H9 (cell line): Measurements from ENCODE around the gene TMEM86A. TPM values are rescaled to one million over a fixed set of nuclear protein-coding genes. Genes with fewer than 3 reads are reported as not detected.

Source experiments
- DNase-seq: peaks from one replicate; pipeline ENCODE4 v3.0.0-alpha.2; 2017
- H2AFZ ChIP-seq: one replicate; pipeline ENCODE4 v1.6.1; 2013; ENCODE audit warnings: mild to moderate bottlenecking, low read length, control low read depth, moderate library complexity
- H2AK5ac ChIP-seq: 2 replicates; pipeline ENCODE4 v1.6.1; 2013; ENCODE audit warnings: low read length, control low read depth, mixed read lengths; ENCODE audit not compliant: insufficient read length
- H2BK120ac ChIP-seq: one replicate; pipeline ENCODE4 v1.6.1; 2013; ENCODE audit warnings: low read depth, mild to moderate bottlenecking, low read length, control low read depth, inconsistent platforms; ENCODE audit not compliant: poor library complexity, severe bottlenecking
- H2BK12ac ChIP-seq: 2 replicates; pipeline ENCODE4 v1.6.1; 2013; ENCODE audit warnings: low read length, control low read depth, mixed read lengths, low read depth; ENCODE audit not compliant: insufficient read length
- H2BK15ac ChIP-seq: 2 replicates; pipeline ENCODE4 v1.6.1; 2013; ENCODE audit warnings: low read depth, low read length, control low read depth
- H2BK20ac ChIP-seq: one replicate; pipeline ENCODE4 v1.6.1; 2013; ENCODE audit warnings: low read depth, mild to moderate bottlenecking, low read length, control low read depth, inconsistent platforms; ENCODE audit not compliant: poor library complexity, severe bottlenecking
- H2BK5ac ChIP-seq: 2 replicates; pipeline ENCODE4 v1.6.1; 2013; ENCODE audit warnings: low read length, control low read depth, mixed read lengths; ENCODE audit not compliant: insufficient read length
- H3K14ac ChIP-seq: 2 replicates; pipeline ENCODE4 v1.6.1; 2013; ENCODE audit warnings: low read length, control low read depth; ENCODE audit not compliant: insufficient read depth
- H3K18ac ChIP-seq: 2 replicates; pipeline ENCODE4 v1.6.1; 2013; ENCODE audit warnings: low read depth, mild to moderate bottlenecking, mixed read lengths, low read length, control low read depth; ENCODE audit not compliant: insufficient read length
- H3K23ac ChIP-seq: 2 replicates; pipeline ENCODE4 v1.6.1; 2013; ENCODE audit warnings: low read length, control low read depth, mixed read lengths, low read depth; ENCODE audit not compliant: insufficient read length
- H3K23me2 ChIP-seq: 2 replicates; pipeline ENCODE4 v1.6.1; 2013; ENCODE audit warnings: low read depth, mild to moderate bottlenecking, mixed read lengths, low read length, control low read depth; ENCODE audit not compliant: insufficient read length, poor library complexity, severe bottlenecking
- H3K27ac ChIP-seq: 2 replicates; pipeline ENCODE4 v1.5.1; 2013; ENCODE audit warnings: low read length, control low read depth, mixed read lengths, low read depth; ENCODE audit not compliant: insufficient read length
- H3K27me3 ChIP-seq: 2 replicates; pipeline ENCODE4 v1.6.1; 2013; ENCODE audit warnings: low read length, control low read depth, inconsistent platforms; ENCODE audit not compliant: insufficient read depth
- H3K4ac ChIP-seq: 2 replicates; pipeline ENCODE4 v1.6.1; 2013; ENCODE audit warnings: low read depth, mild to moderate bottlenecking, control low read depth, inconsistent platforms, low read length, moderate library complexity
- H3K4me1 ChIP-seq: 2 replicates; pipeline ENCODE4 v1.6.1; 2013; ENCODE audit warnings: low read length, control low read depth, inconsistent platforms; ENCODE audit not compliant: insufficient read depth
- H3K4me2 ChIP-seq: 2 replicates; pipeline ENCODE4 v1.6.1; 2013; ENCODE audit warnings: low read length, control low read depth, mixed read lengths; ENCODE audit not compliant: insufficient read length, insufficient read depth
- H3K56ac ChIP-seq: 2 replicates; pipeline ENCODE4 v1.6.1; 2013; ENCODE audit warnings: low read depth, mild to moderate bottlenecking, mixed read lengths, low read length, control low read depth; ENCODE audit not compliant: insufficient read length
- H3K79me1 ChIP-seq: 2 replicates; pipeline ENCODE4 v1.6.1; 2013; ENCODE audit warnings: low read depth, mild to moderate bottlenecking, moderate library complexity, low read length, control low read depth, inconsistent platforms; ENCODE audit not compliant: insufficient read depth, poor library complexity, severe bottlenecking
- H3K79me2 ChIP-seq: 2 replicates; pipeline ENCODE4 v1.6.1; 2013; ENCODE audit warnings: low read length, control low read depth, inconsistent platforms; ENCODE audit not compliant: insufficient read depth
- H3K9ac ChIP-seq: 2 replicates; pipeline ENCODE4 v1.6.1; 2013; ENCODE audit warnings: low read length, control low read depth, mixed read lengths; ENCODE audit not compliant: insufficient read length; ENCODE audit errors: extremely low read depth
- H3K9me3 ChIP-seq: one replicate; pipeline ENCODE4 v1.6.1; 2013; ENCODE audit warnings: low read depth, low read length, inconsistent platforms; ENCODE audit not compliant: control insufficient read depth
- H3T11ph ChIP-seq: one replicate; pipeline ENCODE4 v1.6.1; 2013; ENCODE audit warnings: mild to moderate bottlenecking, low read length, control low read depth, inconsistent platforms
- H4K20me1 ChIP-seq: one replicate; pipeline ENCODE4 v1.6.1; 2013; ENCODE audit not compliant: control insufficient read depth, insufficient read length, insufficient read depth
- H4K5ac ChIP-seq: 2 replicates; pipeline ENCODE4 v1.6.1; 2013; ENCODE audit warnings: low read depth, mild to moderate bottlenecking, mixed read lengths, low read length, control low read depth; ENCODE audit not compliant: insufficient read length
- H4K8ac ChIP-seq: replicated peaks from 2 replicates; pipeline ENCODE4 v1.6.1; 2013; ENCODE audit warnings: low read length, control low read depth, mixed read lengths, low read depth; ENCODE audit not compliant: insufficient read length
- H4K91ac ChIP-seq: 2 replicates; pipeline ENCODE4 v1.6.1; 2013; ENCODE audit warnings: low read depth, mild to moderate bottlenecking, moderate library complexity, mixed read lengths, low read length, control low read depth; ENCODE audit not compliant: insufficient read length
- H3K27ac Mint-ChIP-seq, 3 experiments: 2 replicates in 2 of 3; 3 replicates in 1 of 3; pipeline ENCODE4 v1.8.0; 2020 to 2021; ENCODE audit warnings: mixed read lengths in 3 of 3, mild to moderate bottlenecking in 1 of 3, moderate library complexity in 1 of 3
- H3K27me3 Mint-ChIP-seq: 2 replicates; pipeline ENCODE4 v1.8.0; 2021; ENCODE audit warnings: low read depth, mild to moderate bottlenecking, moderate library complexity, mixed read lengths
- H3K36me3 Mint-ChIP-seq, 3 experiments: 2 replicates in 2 of 3; 3 replicates in 1 of 3; pipeline ENCODE4 v1.8.0; 2020 to 2021; ENCODE audit warnings: low read depth in 3 of 3, mixed read lengths in 3 of 3; ENCODE audit not compliant: insufficient read depth in 1 of 3
- H3K4me1 Mint-ChIP-seq, 2 experiments: 2 replicates each; pipeline ENCODE4 v1.8.0; 2020; ENCODE audit warnings: mixed read lengths in 2 of 2
- H3K4me3 Mint-ChIP-seq, 2 experiments: 2 replicates in 1 of 2; 3 replicates in 1 of 2; pipeline ENCODE4 v1.8.0; 2020 to 2021; ENCODE audit warnings: mild to moderate bottlenecking in 2 of 2, mixed read lengths in 2 of 2, moderate library complexity in 1 of 2
- H3K9me3 Mint-ChIP-seq, 2 experiments: 2 replicates in 1 of 2; 3 replicates in 1 of 2; pipeline ENCODE4 v1.8.0; 2020; ENCODE audit warnings: mild to moderate bottlenecking in 2 of 2, mixed read lengths in 2 of 2, moderate library complexity in 1 of 2
- WGBS: extraction: QIAGEN DNeasy Blood & Tissue Kit; methylation state at CpG from one replicate; pipeline ENCODE4 v1.1.7; 2013; ENCODE audit warnings: missing lambda C conversion rate, low lambda C conversion rate, mixed read lengths; ENCODE audit not compliant: insufficient read length; ENCODE audit errors: extremely low coverage; 5-methylcytosine and 5-hydroxymethylcytosine counted together
- total RNA-seq: library from RNA; stranded (reverse); gene quantifications from 2 replicates; pipeline ENCODE4 v1.2.1, GENCODE V29; 2021
- TF ChIP-seq, protein P1 (sequence below): fragments of 200-600 bp; sonication (generic); conservative IDR thresholded peaks from 3 replicates; pipeline ENCODE4 v1.8.0; 2021; ENCODE audit warnings: antibody characterized with exemption, mild to moderate bottlenecking

TMEM86A gene
- total RNA-seq, 1 experiment from 2014 or later, result 2.3 TPM

DNA sequence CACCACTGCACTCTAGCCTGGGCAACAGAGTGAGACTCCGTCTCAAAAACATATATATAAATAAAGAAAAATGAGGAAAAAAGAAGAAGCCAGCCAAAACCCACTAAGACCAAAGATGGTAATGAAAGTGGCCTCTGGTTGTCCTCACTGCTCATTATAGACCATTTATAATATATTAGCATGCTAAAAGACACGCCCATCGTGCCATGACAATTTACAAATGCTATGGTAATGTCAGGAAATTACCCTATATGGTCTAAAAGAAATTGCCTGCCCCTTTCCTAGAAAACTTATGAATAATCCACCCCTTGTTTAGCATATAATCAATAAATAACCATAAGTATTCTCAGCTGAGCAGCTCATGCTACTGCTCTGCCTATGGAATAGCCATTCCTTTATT lies 16.1 kb upstream of the TMEM86A start:
- no peak overlapping the region for H2BK12ac ChIP-seq
- TF ChIP-seq, protein P1, sequence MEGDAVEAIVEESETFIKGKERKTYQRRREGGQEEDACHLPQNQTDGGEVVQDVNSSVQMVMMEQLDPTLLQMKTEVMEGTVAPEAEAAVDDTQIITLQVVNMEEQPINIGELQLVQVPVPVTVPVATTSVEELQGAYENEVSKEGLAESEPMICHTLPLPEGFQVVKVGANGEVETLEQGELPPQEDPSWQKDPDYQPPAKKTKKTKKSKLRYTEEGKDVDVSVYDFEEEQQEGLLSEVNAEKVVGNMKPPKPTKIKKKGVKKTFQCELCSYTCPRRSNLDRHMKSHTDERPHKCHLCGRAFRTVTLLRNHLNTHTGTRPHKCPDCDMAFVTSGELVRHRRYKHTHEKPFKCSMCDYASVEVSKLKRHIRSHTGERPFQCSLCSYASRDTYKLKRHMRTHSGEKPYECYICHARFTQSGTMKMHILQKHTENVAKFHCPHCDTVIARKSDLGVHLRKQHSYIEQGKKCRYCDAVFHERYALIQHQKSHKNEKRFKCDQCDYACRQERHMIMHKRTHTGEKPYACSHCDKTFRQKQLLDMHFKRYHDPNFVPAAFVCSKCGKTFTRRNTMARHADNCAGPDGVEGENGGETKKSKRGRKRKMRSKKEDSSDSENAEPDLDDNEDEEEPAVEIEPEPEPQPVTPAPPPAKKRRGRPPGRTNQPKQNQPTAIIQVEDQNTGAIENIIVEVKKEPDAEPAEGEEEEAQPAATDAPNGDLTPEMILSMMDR, result no peak
- H3K14ac ChIP-seq, result no peak overlapping the region
- no peaks in the 10 kb centered on the region for H3K79me2 ChIP-seq
- H2BK20ac ChIP-seq, result no peak overlapping the region
- H3K23me2 ChIP-seq, result no peaks in the 10 kb centered on the region
- no peak overlapping the region for H3K4ac ChIP-seq
- no peak for DNase-seq
- H3K27ac Mint-ChIP-seq, result no peak overlapping the region
- H3K4me1 ChIP-seq, result no peaks in the 10 kb centered on the region
- no peaks in the 10 kb centered on the region for H3K79me1 ChIP-seq
- no peak overlapping the region for H3K9ac ChIP-seq
- H2AK5ac ChIP-seq, result no peak overlapping the region
- no peaks in the 10 kb centered on the region for H4K20me1 ChIP-seq
- H3K36me3 Mint-ChIP-seq, result no peaks in the 10 kb centered on the region
- H3K27me3 ChIP-seq, result no peaks in the 10 kb centered on the region
- no peak overlapping the region for H4K8ac ChIP-seq
- no CpG with 5 or more reads among the region's 3 CpGs for WGBS
- no peak overlapping the region for H3T11ph ChIP-seq
- no peak overlapping the region for H3K27ac ChIP-seq
- no peaks in the 10 kb centered on the region for H3K9me3 Mint-ChIP-seq
- no peak overlapping the region for H2BK5ac ChIP-seq
- no peak overlapping the region for H2AFZ ChIP-seq
- peaks cover 0 to 8% of the 10 kb centered on the region in 2 experiments; a peak in 2 of 4 replicates for H3K4me1 Mint-ChIP-seq
- H4K91ac ChIP-seq, result no peak overlapping the region
- no peak overlapping the region for H4K5ac ChIP-seq
- H3K9me3 ChIP-seq, result no peaks in the 10 kb centered on the region
- no peak overlapping the region for H2BK15ac ChIP-seq
- H3K23ac ChIP-seq, result no peak overlapping the region
- H3K27me3 Mint-ChIP-seq, result no peaks in the 10 kb centered on the region; the same call in 1 of the 2 replicates
- no peak overlapping the region for H3K56ac ChIP-seq
- H3K4me3 Mint-ChIP-seq, result no peak overlapping the region
- no peak overlapping the region for H3K18ac ChIP-seq
- no peak overlapping the region for H3K4me2 ChIP-seq
- H2BK120ac ChIP-seq, result no peak overlapping the region
